T-helper 1 cell treated with Interleukin-12 subunit alpha and Interleukin-12 subunit beta and Interleukin-4 antibody, amounts not matched to agents 30 μg/mL and 1 μg/mL, for 36 hours (primary cell): ENCODE results near the gene PLAU.

Experiments
- H3K27ac Mint-ChIP-seq: one replicate; pipeline ENCODE4 v1.8.0; 2021; ENCODE audit warnings: mild to moderate bottlenecking, mixed read lengths
- H3K27me3 Mint-ChIP-seq: one replicate; pipeline ENCODE4 v1.8.0; 2021; ENCODE audit warnings: low read depth, mixed read lengths
- H3K36me3 Mint-ChIP-seq: one replicate; pipeline ENCODE4 v1.8.0; 2021; ENCODE audit warnings: low read depth, mixed read lengths
- H3K4me1 Mint-ChIP-seq: one replicate; pipeline ENCODE4 v1.8.0; 2021; ENCODE audit warnings: low read depth, mixed read lengths
- H3K4me3 Mint-ChIP-seq: one replicate; pipeline ENCODE4 v1.8.0; 2021; ENCODE audit warnings: mild to moderate bottlenecking, moderate library complexity, mixed read lengths
- H3K9me3 Mint-ChIP-seq: one replicate; pipeline ENCODE4 v1.8.0; 2021; ENCODE audit warnings: mixed read lengths

Gene PLAU

DNA sequence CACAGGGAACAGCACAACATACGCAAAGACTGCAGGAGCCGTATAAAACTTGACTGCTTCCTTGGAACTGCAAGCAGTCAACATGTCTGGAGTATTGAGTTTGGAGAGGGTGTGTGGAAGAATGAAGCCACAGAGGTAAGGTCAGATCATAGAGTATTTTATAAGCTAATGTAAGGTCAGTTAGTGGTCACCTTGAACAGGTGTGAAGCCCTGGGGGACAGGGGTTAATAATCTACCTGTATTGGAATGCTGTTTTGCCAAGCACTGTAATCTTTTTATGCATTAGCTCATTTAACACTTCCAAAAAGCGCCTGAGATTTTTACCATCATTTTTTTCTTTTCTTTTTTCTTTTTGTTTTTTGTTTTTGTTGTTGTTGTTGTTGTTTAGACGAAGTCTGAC, 23.1 kb downstream of the PLAU start:
- Mint-ChIP-seq H3K27me3 (peaks cover 4% of the 10 kb centered on the region), H3K36me3 (no peaks in the 10 kb centered on the region)

DNA sequence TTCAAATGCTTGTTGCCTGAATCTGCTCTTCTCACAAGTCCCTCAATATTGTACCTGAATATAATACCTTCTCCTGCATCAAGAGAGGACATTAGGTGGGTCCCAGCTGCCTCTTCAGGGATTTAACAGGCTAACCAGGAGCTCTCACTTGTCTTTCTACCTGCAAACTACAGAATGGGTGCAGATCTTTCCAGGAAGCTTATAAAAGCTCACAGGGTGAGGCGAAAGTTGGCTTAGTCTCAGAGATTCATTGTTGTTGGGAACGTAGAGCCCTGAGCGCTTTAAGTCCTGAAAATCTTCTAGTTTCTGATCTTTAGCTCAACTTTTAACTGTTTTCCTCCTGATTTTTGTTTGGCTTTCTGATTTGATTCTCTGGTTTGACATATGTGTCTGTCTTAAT, 25.0 kb downstream of the PLAU start:
- Mint-ChIP-seq H3K4me1 (peaks cover 35% of the 10 kb centered on the region), H3K36me3 (no peaks in the 10 kb centered on the region), H3K4me3 (no peak overlapping the region), H3K27me3 (peaks cover under 1% of the 10 kb centered on the region), H3K9me3 (no peaks in the 10 kb centered on the region), H3K27ac (no peak overlapping the region)

More for the DNA sequence above, 23.1 kb downstream of the PLAU start:
- peaks cover 37% of the 10 kb centered on the region for H3K4me1 Mint-ChIP-seq
- H3K27ac Mint-ChIP-seq, result no peak overlapping the region
- H3K9me3 Mint-ChIP-seq, result no peaks in the 10 kb centered on the region
- H3K4me3 Mint-ChIP-seq, result no peak overlapping the region

DNA sequence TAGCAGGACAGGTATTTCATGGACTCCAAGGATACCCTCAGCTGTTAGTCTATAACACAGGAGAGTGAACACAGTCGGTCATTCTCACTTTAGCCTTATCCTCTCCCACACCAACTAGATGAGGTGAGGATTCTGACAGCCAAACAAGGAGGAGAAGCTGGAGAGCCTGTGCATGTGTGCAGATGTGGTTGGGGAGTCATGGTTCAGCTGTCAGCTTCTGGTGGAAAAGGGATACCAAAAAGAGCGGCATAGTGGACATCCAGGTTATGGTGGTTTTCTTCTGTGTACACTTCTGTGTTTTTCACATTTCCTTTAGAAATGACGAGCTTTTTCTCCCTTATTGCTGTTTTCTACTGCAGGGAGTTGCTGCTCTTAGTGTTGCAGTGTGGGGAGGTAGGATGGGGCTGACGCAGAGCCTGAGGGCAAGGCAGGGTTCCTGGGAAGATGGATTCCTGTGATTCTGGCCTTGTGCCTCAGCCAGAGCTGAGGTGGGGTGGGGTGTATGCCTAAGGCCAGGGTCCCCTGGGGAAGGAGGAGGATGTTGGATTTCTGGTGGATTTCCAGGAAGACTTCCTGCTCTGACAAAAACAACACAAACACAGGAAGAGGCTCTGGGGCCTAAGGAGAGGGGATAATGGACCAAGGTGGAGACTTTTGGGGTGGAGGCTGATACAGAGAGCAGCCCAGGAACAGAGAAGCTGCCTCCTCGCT, 26.6 kb downstream of the PLAU start:
- peaks cover 11% of the 10 kb centered on the region for H3K27me3 Mint-ChIP-seq
- peaks cover 26% of the 10 kb centered on the region for H3K4me1 Mint-ChIP-seq
- no peak overlapping the region for H3K4me3 Mint-ChIP-seq
- H3K9me3 Mint-ChIP-seq, result no peaks in the 10 kb centered on the region
- H3K36me3 Mint-ChIP-seq, result no peaks in the 10 kb centered on the region
- H3K27ac Mint-ChIP-seq, result no peak overlapping the region

DNA sequence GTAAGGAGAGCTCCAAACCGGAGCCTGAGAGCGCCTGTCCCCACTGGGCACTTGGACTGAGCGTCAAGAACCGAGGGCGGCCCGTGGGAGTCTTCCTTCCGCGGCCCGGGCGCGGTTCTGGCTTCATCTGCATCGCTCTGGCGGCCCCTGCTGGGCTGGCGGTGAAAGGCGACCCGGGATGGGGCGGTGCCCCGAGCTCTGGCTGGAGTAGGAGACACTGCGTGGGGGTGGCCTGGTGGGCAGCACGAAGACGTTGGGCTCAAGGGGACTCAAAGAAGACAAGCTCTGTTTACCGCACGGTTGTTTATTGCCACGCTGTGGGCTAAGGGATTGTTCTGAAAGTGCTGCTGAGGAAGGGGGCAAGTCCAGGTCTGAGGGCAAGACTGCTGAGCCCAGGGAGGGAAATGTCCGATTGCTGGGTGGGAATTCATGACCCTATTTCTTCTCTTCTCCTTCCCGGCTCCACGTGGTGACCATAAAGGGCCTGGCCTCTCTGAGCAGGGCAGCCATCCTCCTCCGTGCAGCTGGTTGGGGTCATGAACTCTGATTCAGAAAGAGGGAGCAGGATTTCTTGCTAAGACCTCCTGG, 29.8 kb downstream of the PLAU start:
- H3K9me3 Mint-ChIP-seq, result no peaks in the 10 kb centered on the region
- peaks cover 21% of the 10 kb centered on the region for H3K27me3 Mint-ChIP-seq
- no peaks in the 10 kb centered on the region for H3K36me3 Mint-ChIP-seq
- no peak overlapping the region for H3K4me3 Mint-ChIP-seq
- H3K27ac Mint-ChIP-seq, result peak overlapping the region; percentile 11
- H3K4me1 Mint-ChIP-seq, result peaks cover 19% of the 10 kb centered on the region

DNA sequence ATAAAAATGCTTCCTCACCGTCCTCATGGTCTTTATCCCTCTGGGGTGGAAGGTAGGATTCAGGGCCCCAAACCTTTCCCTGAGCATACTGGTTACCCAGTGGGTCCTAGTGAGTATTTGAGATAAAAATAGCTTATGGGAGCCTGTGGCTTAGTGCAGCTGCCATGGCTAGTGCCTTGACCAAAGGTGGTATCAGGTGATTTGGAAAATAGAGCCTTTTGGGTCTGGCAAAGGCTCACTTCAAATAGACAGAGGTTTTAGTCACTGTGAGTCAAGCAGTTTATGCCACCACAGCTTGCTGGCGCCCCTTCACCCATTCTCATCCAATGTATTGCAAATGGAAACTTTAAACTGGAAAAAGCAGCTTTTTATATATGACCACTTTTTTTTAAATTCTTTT, 30.4 kb downstream of the PLAU start:
- H3K27ac Mint-ChIP-seq, result no peak overlapping the region
- H3K4me1 Mint-ChIP-seq, result peaks cover 19% of the 10 kb centered on the region

DNA sequence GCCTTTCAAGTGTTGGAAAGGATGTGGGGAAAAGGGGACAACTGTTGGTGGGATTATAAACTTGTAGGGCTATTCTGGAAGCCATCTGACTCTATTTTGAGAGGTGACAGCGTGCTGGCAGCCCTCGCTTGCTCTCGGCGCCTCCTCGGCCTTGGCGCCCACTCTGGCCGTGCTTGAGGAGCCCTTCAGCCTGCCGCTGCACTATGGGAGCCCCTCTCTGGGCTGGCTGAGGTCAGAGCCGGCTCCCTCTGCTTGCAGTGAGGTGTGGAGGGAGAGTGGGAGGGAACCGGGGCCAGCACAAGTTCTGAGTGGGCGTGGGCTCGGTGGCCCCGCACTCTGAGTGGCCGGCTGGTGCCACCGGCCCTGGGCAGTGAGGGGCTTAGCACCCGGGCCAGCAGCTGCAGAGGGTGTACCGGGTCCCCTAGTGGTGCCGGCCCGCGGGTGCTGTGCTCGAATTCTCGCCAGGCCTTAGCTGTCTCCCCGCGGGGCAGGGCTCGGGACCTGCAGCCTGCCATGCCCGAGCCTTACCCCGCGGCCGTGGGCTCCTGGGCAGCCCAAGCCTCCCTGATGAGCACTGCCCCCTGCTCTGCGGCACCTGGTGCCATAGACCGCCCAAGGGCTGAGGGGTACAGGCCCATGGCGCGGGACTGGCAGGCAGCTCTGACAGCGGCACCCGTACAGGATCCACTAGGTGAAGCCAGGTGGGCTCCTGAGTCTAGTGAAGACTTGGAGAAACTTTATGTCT, 33.6 kb downstream of the PLAU start:
- Mint-ChIP-seq H3K27ac (no peak overlapping the region), H3K9me3 (no peaks in the 10 kb centered on the region), H3K4me1 (peaks cover 7% of the 10 kb centered on the region), H3K4me3 (no peak overlapping the region), H3K36me3 (no peaks in the 10 kb centered on the region), H3K27me3 (peaks cover 33% of the 10 kb centered on the region)

More for the DNA sequence above, 30.4 kb downstream of the PLAU start:
- Mint-ChIP-seq H3K27me3 (peaks cover 27% of the 10 kb centered on the region), H3K36me3 (no peaks in the 10 kb centered on the region), H3K9me3 (no peaks in the 10 kb centered on the region), H3K4me3 (no peak overlapping the region)

DNA sequence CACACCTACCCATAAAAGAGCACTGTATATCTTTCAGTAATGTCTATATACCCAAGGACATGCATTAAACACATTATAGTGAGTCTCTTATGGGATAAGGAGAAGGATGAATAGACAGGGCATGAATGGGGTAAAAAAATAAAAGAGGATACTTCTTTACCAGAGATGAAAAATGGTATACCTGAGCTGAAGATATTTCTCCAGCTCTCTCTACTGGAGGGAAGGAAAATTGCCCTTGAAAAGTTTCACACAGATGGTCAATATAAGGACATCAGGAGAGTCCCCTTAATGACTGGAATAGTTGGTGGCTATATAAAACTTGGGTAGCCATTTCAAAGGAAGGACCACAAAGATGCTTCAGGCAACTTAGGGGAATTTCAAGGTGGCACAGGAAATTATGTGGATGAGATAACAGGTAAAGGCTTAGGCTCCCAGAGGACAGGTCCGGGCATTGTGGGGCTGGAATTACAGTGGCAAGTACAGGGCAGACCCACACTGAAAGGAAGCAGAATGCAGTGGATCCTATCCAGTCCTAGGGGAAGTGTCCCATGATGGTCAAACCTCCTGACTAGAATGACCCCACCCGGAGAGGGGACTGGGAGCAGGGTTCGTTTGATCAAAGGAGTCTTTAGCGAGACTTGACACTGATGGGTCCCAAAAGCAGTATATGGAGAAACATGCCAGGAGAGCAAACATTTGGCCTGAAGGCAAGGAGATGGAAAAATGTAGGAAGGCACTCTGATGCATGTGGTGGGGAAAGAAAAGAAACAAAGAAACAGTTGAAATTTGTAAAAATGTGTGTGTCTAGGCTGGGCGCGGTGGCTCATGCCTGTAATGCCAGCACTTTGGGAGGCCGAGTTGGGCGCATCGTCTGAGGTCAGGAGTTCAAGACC, 35.6 kb downstream of the PLAU start:
- no peaks in the 10 kb centered on the region for H3K9me3 Mint-ChIP-seq
- H3K36me3 Mint-ChIP-seq, result no peaks in the 10 kb centered on the region
- H3K27ac Mint-ChIP-seq, result no peak overlapping the region
- H3K4me1 Mint-ChIP-seq, result no peaks in the 10 kb centered on the region
- peaks cover 28% of the 10 kb centered on the region for H3K27me3 Mint-ChIP-seq
- H3K4me3 Mint-ChIP-seq, result no peak overlapping the region

DNA sequence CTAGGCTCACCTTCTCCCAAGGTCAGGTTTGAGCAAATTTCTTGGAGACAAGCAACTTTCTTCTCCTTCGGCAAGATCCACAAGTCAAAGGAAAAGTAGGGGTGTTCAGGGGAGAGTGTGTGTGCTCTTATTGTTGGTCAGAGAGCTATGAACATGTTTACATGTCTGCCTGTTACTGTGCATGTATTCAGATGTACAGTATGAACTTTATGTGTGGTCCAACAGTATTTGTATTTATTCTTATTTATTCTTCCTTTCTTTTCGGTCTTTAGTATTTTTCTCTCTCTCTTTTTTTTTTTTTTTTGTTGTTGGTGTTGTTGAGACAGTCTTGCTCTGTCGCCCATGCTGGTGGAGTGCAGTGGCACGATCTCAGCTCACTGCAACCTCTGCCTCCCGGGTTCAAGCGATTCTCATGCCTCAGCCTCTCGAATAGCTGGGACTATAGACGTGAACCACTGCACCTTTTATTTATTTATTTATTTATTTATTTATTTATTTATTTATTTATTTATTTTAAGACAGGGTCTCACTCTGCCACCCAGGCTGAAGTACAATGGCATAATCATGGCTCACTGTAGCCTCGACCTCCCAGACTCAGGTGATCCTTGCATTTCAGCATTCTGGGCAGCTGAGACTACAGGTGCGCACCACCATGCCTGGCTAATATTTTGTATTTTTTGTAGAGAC, 38.2 kb downstream of the PLAU start:
- peaks cover 18% of the 10 kb centered on the region for H3K27me3 Mint-ChIP-seq
- no peak overlapping the region for H3K4me3 Mint-ChIP-seq
- no peak overlapping the region for H3K27ac Mint-ChIP-seq
- no peaks in the 10 kb centered on the region for H3K36me3 Mint-ChIP-seq
- H3K9me3 Mint-ChIP-seq, result no peaks in the 10 kb centered on the region
- peaks cover 6% of the 10 kb centered on the region for H3K4me1 Mint-ChIP-seq

DNA sequence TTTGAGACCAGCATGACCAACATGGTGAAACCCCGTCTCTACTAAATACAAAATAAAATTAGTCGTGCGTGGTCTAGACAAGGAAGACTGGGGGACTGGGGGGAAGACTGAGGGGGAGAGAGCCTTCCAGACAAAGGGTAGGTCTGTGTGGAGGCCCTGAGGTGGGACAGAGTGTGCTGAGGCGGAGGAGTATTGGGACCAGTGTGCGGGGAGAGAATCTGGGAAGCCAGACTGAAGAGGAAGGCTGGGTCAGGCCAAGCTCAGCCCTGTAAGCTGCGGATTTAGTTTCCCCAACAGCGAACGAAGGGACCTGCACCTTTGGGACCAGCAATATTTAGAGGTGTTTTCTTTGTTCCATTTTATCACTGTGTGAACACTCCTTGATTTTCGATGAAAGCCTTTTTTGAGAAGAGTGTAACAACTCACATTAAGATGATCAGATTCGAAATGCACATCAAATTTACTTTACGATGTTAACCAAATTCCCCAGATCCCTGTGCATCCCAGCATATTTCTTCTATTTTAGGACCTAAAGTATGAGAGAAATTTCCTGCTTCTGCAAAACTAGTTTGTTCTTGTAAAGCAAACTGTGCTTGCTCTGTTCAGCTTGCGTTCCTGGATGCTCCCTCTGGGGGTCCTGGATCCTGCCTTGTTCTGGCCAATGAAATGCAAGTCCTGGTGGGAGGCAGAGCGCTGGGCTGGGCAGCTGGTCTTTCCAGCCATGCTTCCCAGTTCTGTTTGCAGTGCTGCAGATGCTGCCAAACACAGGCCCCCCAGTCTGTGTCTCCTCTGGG, 39.4 kb downstream of the PLAU start:
- Mint-ChIP-seq H3K9me3 (no peaks in the 10 kb centered on the region), H3K4me3 (no peak overlapping the region), H3K36me3 (no peaks in the 10 kb centered on the region), H3K4me1 (peaks cover 10% of the 10 kb centered on the region), H3K27ac (no peak overlapping the region), H3K27me3 (peaks cover 16% of the 10 kb centered on the region)

DNA sequence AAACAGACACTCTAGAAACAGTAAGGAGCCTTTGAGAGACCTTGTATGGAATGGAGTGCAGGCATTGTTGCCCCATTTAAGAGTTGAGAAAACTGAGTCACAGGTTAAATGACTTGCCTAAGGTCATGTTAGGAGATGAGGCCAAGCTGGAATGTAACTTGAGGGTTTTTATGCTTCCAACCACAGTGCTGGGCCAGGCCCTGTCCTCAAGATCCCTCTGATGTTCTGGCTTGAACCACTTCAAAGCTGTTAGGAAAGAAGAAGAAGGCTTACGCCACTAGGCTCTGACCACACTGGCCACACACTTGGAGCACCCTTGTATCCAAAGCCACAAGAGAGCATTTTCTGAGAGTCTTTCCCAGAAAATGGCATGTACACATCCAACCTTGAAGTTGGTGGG, 42.7 kb downstream of the PLAU start:
- H3K27ac Mint-ChIP-seq, result no peak overlapping the region
- H3K4me3 Mint-ChIP-seq, result no peak overlapping the region
- H3K9me3 Mint-ChIP-seq, result no peaks in the 10 kb centered on the region

DNA sequence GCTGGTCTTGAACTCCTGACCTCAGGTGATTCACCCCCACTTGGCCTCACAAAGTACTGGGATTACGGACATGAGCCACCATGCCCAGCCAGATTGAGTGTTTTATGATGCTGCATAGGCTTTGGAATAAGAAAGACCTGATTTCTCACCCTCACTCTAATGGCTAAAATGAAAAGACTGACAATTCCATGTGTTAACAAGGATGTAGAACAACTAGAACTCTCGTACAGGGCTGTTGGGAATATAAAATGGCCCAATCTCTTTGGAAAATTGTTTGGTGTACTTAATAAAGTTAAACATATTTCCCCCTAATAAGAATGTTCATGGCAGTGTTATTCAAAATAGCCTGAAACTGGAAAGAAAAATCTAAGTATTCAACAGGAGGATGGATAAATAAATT, 43.8 kb downstream of the PLAU start:
- H3K9me3 Mint-ChIP-seq, result no peaks in the 10 kb centered on the region
- H3K27ac Mint-ChIP-seq, result no peak overlapping the region
- H3K4me1 Mint-ChIP-seq, result peaks cover 39% of the 10 kb centered on the region
- H3K36me3 Mint-ChIP-seq, result no peaks in the 10 kb centered on the region
- no peaks in the 10 kb centered on the region for H3K27me3 Mint-ChIP-seq
- no peak overlapping the region for H3K4me3 Mint-ChIP-seq

More for the DNA sequence above, 42.7 kb downstream of the PLAU start:
- Mint-ChIP-seq H3K27me3 (no peaks in the 10 kb centered on the region), H3K4me1 (peaks cover 32% of the 10 kb centered on the region), H3K36me3 (no peaks in the 10 kb centered on the region)

DNA sequence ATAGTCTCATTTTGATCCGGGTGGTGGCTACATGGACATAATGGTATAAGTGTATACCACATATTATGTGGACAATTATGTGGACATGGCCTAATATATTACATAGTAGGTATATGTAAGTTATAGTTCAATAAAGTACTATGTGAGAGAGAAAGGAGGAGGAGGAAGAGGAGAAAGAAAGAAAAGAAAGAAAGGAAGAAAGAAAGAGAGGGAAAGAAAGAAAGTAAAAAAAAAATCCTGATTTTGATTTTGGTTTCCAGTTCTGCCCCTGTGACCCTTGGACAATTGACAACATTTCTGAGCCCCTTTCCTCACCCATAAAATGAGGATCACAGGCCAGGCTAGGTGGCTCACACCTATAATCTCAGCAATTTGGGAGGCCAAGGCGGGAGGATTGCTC, 44.8 kb downstream of the PLAU start:
- Mint-ChIP-seq H3K4me1 (peaks cover 45% of the 10 kb centered on the region), H3K36me3 (no peaks in the 10 kb centered on the region), H3K27me3 (no peaks in the 10 kb centered on the region), H3K9me3 (no peaks in the 10 kb centered on the region), H3K27ac (peak overlapping the region; percentile 43), H3K4me3 (peak overlapping the region; percentile 55)
